Keratinocyte (primary cell): ENCODE measurements around the gene SLC10A3.

Experiments
- CTCF ChIP-seq, 3 experiments: IDR thresholded peaks in 1 of 3; conservative IDR thresholded peaks in 1 of 3; optimal IDR thresholded peaks in 1 of 3; 2 replicates in 2 of 3; 3 replicates in 1 of 3; pipeline versions ENCODE3 to v1.5.1; 2011; ENCODE audit warnings: low read length in 3 of 3, mild to moderate bottlenecking in 3 of 3, moderate library complexity in 2 of 3, control low read depth in 1 of 3, inconsistent platforms in 1 of 3; ENCODE audit not compliant: insufficient read depth in 2 of 3; ENCODE audit errors: extremely low read depth in 1 of 3
- EZH2 ChIP-seq: IDR thresholded peaks from one replicate; pipeline ENCODE4 v1.6.1; 2012; ENCODE audit warnings: inconsistent platforms, mild to moderate bottlenecking, low read length, moderate library complexity

GRCh38 chrX:154530286-154530685, 39.9 kb upstream of the SLC10A3 start:
- TF ChIP-seq CTCF (optimal IDR thresholded peaks at IDR 0.05 in 1 of 3, IDR thresholded peaks at IDR 0.05 in 1 of 3, conservative IDR thresholded peaks at IDR 0.05 in 1 of 3; ENCODE audit: extremely low read depth in 1 of 3, insufficient read depth in 2 of 3, low read length in 3 of 3) (no peak), EZH2 (no peak)
